ENCODE results near the gene RNMT. TPM values are rescaled to one million over a fixed set of nuclear protein-coding genes. Genes with fewer than 3 reads are reported as not detected.
A peak's percentile ranks its signal among the peaks of the same experiment; 100 is the strongest.
"Not testable (repeated sequence)": the region's sequence is repeated elsewhere in the genome, so short reads cannot be mapped to it uniquely, and the experiment has no call there.

RNMT gene
- 15.2 and 18.5 TPM in 2 replicates for total RNA-seq (2014; rRNA removed; shearing (Covaris generic))
- 39.4 and 41.8 TPM in 2 replicates for polyA plus RNA-seq (2016; fragmentation: Nextera tagmentation; extraction: Ambion mirVana)

- TF ChIP-seq EZH2phosphoT487 (IDR thresholded peaks at IDR 0.05; ENCODE audit: insufficient read depth, low read depth) (no peak), EZH2 (IDR thresholded peaks at IDR 0.05; ENCODE audit: insufficient read depth, poor library complexity, severe bottlenecking) (no peak)
- Histone ChIP-seq H2AFZ (peak within 1 kb of the TSS; percentile 91), H3K27ac (peak within 1 kb of the TSS; percentile 98), H4K20me1 (ENCODE audit: insufficient read depth) (no peaks in the 10 kb centered on the region; the same call in 1 of the 2 replicates), H3K9me3 (ENCODE audit: low read depth) (no peaks in the 10 kb centered on the region), H3K27me3 (replicated peaks; ENCODE audit: insufficient read depth) (no peaks in the 10 kb centered on the region), H3K4me3 (peak within 1 kb of the TSS; percentile 98), H3K9ac (peak within 1 kb of the TSS; percentile 99), H3K4me1 (ENCODE audit: insufficient read depth) (peaks cover 24% of the 10 kb centered on the region), H3K36me3 (ENCODE audit: low read depth) (no peaks in the 10 kb centered on the region), H3K4me2 (ENCODE audit: unreplicated experiment) (peak within 1 kb of the TSS; percentile 98), H3F3A (ENCODE audit: insufficient read depth) (0 out of 2 replicates have a peak, but pooled peaks cover 4% of the 10 kb centered on the region), H3K9me2 (ENCODE audit: insufficient read depth) (no peaks in the 10 kb centered on the region), H3K79me2 (ENCODE audit: insufficient read depth) (peaks cover 97% of the 10 kb centered on the region)
- in situ Hi-C loops (cut with MboI) = no loop called here
- DNase-seq = peak; percentile 100
- 0 to 1% methylated on average over 43 to 75 of the region's 76 CpGs for WGBS, 2 experiments (ENCODE audit: low coverage in 1 of 2, low lambda C conversion rate in 2 of 2, missing lambda C conversion rate in 2 of 2)
These were observed at the start of gene RNMT, which contains the start of gene FAM210A for GRCh38 chr18:13726232-13726971. Gene RNMT (plus strand): TSS chr18:13726673. CDS start chr18:13731518, 4,845 bp downstream. Gene FAM210A (minus strand): TSS chr18:13726558. CDS start chr18:13682077, 44,481 bp downstream.

- peaks cover 26% of the 10 kb centered on the region for H3F3A ChIP-seq (ENCODE audit: insufficient read depth)
- H3K9ac ChIP-seq; H3K4me1 ChIP-seq (ENCODE audit: insufficient read depth); H3K9me2 ChIP-seq (ENCODE audit: insufficient read depth); H3K9me3 ChIP-seq (ENCODE audit: low read depth); H4K20me1 ChIP-seq (ENCODE audit: insufficient read depth); H3K27me3 ChIP-seq (replicated peaks; ENCODE audit: insufficient read depth); H3K27ac ChIP-seq; H3K36me3 ChIP-seq (ENCODE audit: low read depth); H3K4me3 ChIP-seq; in situ Hi-C loops (cut with MboI); H2AFZ ChIP-seq; DNase-seq; H3K4me2 ChIP-seq (ENCODE audit: unreplicated experiment): not testable (repeated sequence)
- peaks cover 63% of the 10 kb centered on the region for H3K79me2 ChIP-seq (ENCODE audit: insufficient read depth)
- WGBS, 2 experiments (ENCODE audit: low coverage in 1 of 2, low lambda C conversion rate in 2 of 2, missing lambda C conversion rate in 2 of 2) = 97 to 98% methylated on average over 13 of the region's 13 CpGs
These were observed 49.1 kb upstream of the RNMT start for GRCh38 chr18:13677350-13677749.

GRCh38 chr18:13680612-13681011, 45.9 kb upstream of the RNMT start:
- no peak overlapping the region for H2AFZ ChIP-seq
- no peak overlapping the region for H3K27ac ChIP-seq
- 0 out of 2 replicates have a peak, but pooled peaks cover 8% of the 10 kb centered on the region for H4K20me1 ChIP-seq (ENCODE audit: insufficient read depth)
- no peak overlapping the region for H3K9ac ChIP-seq
- H3K9me2 ChIP-seq (ENCODE audit: insufficient read depth) = no peaks in the 10 kb centered on the region
- no peak for TF ChIP-seq EZH2 (IDR thresholded peaks at IDR 0.05; ENCODE audit: insufficient read depth, poor library complexity, severe bottlenecking)
- TF ChIP-seq EZH2phosphoT487 (IDR thresholded peaks at IDR 0.05; ENCODE audit: insufficient read depth, low read depth) = no peak
- no peak overlapping the region for H3K4me3 ChIP-seq
- WGBS, 2 experiments (ENCODE audit: low coverage in 1 of 2, low lambda C conversion rate in 2 of 2, missing lambda C conversion rate in 2 of 2) = 95 to 99% methylated on average over 5 of the region's 5 CpGs
- peaks cover 10% of the 10 kb centered on the region for H3F3A ChIP-seq (ENCODE audit: insufficient read depth)
- no peaks in the 10 kb centered on the region for H3K9me3 ChIP-seq (ENCODE audit: low read depth)
- H3K36me3 ChIP-seq (ENCODE audit: low read depth) = peaks cover 7% of the 10 kb centered on the region; the same call in 1 of the 2 replicates
- DNase-seq = no peak
- no peak overlapping the region for H3K4me2 ChIP-seq (ENCODE audit: unreplicated experiment)
- H3K79me2 ChIP-seq (ENCODE audit: insufficient read depth) = peaks cover 94% of the 10 kb centered on the region
- in situ Hi-C loops (cut with MboI) = loop anchor here (10.0 kb wide), 1 partner anchor 64 kb away; no protein-coding TSS in a partner anchor
- H3K4me1 ChIP-seq (ENCODE audit: insufficient read depth) = no peaks in the 10 kb centered on the region
- no peaks in the 10 kb centered on the region for H3K27me3 ChIP-seq (replicated peaks; ENCODE audit: insufficient read depth)

GRCh38 chr18:13681701-13682100, 44.8 kb upstream of the RNMT start:
- H3K9me3 ChIP-seq (ENCODE audit: low read depth) = no peaks in the 10 kb centered on the region
- H3K36me3 ChIP-seq (ENCODE audit: low read depth) = peaks cover 7% of the 10 kb centered on the region; the same call in 1 of the 2 replicates
- in situ Hi-C loops (cut with MboI) = loop anchor here (10.0 kb wide), 1 partner anchor 63 kb away; no protein-coding TSS in a partner anchor
- H3K4me2 ChIP-seq (ENCODE audit: unreplicated experiment) = no peak overlapping the region
- H3K79me2 ChIP-seq (ENCODE audit: insufficient read depth) = peaks cover 98% of the 10 kb centered on the region
- no peak overlapping the region for H3K4me3 ChIP-seq
- TF ChIP-seq EZH2phosphoT487 (IDR thresholded peaks at IDR 0.05; ENCODE audit: insufficient read depth, low read depth) = no peak
- no peak for TF ChIP-seq EZH2 (IDR thresholded peaks at IDR 0.05; ENCODE audit: insufficient read depth, poor library complexity, severe bottlenecking)
- H3K4me1 ChIP-seq (ENCODE audit: insufficient read depth) = no peaks in the 10 kb centered on the region
- no peak overlapping the region for H3K9ac ChIP-seq
- DNase-seq = no peak
- no peaks in the 10 kb centered on the region for H3K27me3 ChIP-seq (replicated peaks; ENCODE audit: insufficient read depth)
- H3K9me2 ChIP-seq (ENCODE audit: insufficient read depth) = no peaks in the 10 kb centered on the region
- WGBS, 2 experiments (ENCODE audit: low coverage in 1 of 2, low lambda C conversion rate in 2 of 2, missing lambda C conversion rate in 2 of 2) = 91 to 92% methylated on average over 6 of the region's 6 CpGs
- H4K20me1 ChIP-seq (ENCODE audit: insufficient read depth) = 0 out of 2 replicates have a peak, but pooled peaks cover 11% of the 10 kb centered on the region
- H3K27ac ChIP-seq = no peak overlapping the region
- no peak overlapping the region for H2AFZ ChIP-seq
- H3F3A ChIP-seq (ENCODE audit: insufficient read depth) = peaks cover under 1% of the 10 kb centered on the region; the same call in 1 of the 2 replicates

Data from GM23248 (cell line).